Bladder microvascular endothelial cell (primary cell): Measurements from ENCODE around the gene CCNL1. TPM values are rescaled to one million over a fixed set of nuclear protein-coding genes. Genes with fewer than 3 reads are reported as not detected.

Source experiments
- total RNA-seq: library from RNA; depleted of rRNA; stranded (reverse); fragments of >200 nt; gene quantifications from 2 replicates; pipeline ENCODE4 v1.2.3, GENCODE V29; 2014

The CCNL1 gene
- total RNA-seq = 75.8 and 213 TPM in 2 replicates

DNA sequence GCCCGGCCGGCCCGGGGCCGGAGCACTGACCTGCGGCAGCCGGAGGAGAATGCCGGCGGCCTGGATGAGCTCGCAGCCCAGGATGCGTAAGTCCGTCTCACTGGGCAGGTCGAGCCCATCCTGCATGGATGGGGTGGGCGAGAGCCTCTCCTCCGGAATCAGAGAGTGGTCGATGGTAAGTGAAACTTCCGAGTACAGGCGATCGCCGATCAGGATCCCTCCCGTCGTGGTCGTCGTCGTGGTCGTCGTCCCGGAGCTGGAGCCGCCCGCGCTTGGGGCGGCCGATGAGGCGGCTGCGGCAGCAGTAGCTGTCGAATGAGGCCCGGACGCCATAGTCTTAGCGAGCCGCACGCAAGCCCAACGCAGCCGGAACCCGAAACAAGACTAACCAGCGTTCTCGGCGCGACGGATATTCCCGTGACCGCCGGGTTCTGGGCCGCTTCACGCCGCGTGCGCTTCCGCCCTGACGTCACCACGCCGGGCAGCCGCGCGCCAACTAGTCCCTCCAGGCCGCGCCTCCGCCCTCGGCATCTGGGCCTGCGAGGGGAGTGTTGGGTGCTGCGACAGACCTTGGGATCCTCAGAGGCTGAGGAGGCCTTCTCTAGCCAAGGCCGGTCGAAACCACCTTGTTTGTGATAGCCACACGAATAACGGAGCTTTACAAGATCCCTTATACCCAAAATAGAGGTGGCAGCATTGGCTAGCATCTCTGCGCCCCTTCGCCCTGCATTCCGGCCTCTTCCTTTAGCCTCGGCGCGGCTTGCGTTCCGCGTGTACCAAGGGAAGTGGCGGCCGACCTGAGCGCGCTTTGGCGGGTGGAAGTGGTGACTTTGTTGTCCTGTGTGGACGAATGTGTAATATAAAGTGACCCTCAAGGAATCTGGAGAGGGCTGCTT is at the start of gene CCNL1:
Gene CCNL1 (minus strand): TSS at position 386 of the 896 bp plus-strand sequence. CDS start 53 bp downstream, at position 333.

